GM18861 (cell line): ENCODE measurements around the gene ABCA7.

Experiments
- ATAC-seq: cut with Tn5 transposase; IDR thresholded peaks from one replicate; pipeline ENCODE4 v1.9.1; 2021; ENCODE audit not compliant: unreplicated experiment

Gene ABCA7

GRCh38 chr19:1084024-1084868, 44.3 kb downstream of the ABCA7 start:
- ATAC-seq = no peak

GRCh38 chr19:1085053-1085658, 45.2 kb downstream of the ABCA7 start:
- ATAC-seq = no peak

- no peak for ATAC-seq
These were observed 46.0 kb downstream of the ABCA7 start for GRCh38 chr19:1085676-1086442.

DNA sequence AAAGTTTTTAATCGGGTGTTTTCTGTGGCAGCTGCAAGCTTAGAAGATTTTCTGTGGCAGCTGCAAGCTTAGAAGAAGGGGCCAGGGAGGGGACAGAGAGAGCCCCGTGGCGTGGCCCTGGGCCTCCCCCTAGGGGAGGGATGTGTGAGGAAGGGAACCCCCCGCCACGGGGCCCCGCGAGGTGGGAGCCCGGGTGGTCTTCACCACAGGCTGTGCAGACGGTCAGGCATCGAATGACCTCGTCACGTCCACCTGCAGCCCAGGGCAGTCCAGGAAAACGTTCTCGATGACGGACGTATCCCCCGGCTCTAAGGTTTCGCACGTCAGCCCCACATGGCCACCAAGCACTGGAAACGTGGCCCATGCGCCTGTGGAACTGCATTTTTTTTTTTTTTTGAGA, 46.7 kb downstream of the ABCA7 start:
- ATAC-seq = no peak

DNA sequence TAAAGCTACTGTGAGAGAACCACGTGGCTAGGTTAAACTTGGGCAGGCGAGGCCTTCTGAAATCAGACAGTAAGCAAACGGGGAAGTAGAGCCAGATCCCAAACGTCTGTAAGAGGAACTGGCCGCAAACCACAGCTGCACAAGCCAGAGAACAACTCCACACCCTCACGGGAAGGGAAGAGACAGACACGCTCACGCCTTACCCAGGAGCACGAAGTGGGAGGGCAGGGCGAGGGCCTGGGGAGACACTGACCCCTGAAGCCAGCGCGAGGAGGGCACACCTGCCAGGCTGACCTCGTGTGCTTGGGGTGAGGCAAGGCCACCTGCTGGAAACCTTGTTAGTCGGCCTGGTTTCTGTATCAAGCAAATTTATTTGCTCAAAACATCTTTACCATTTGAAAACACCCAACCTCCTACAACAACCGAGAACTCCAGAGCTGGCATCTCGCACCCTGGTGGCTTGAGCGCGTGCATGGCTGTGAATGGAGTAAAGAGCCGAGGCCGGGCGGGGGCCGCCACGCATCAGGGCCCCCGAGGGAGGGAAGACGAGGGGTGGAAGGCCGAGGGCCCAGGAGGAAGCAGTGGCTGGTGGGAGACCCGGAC, 48.0 kb downstream of the ABCA7 start:
- no peak for ATAC-seq

DNA sequence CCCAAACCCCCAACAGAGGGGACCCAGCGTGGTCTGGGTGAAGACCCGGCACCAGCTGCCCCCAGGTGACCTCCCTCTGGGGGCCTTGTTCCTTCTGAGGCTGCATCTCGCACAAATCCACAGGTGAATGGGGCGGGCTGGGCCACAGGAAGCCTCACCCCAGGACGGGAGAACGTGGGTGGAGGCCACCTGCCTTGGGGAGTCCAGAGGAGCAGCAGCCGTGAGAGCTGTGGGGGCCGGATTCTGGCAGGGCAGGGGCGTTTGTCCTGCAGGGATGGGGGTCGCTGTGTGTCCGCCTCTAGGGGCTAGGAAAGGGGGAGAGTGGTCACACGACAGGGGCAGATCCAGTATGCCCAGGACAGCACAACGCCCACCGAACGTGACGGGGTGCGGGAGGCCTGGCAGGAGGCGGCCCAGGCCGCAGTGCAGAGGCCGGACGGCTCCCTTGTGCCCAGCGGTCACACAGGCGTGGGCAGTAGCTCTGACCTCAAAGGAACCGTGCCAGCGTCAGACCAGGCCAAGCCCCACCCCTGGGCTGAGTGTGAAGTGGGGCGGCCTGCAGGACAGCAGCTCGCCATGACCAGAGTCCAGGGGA, 48.6 kb downstream of the ABCA7 start:
- no peak for ATAC-seq

GRCh38 chr19:1089126-1089771, 49.3 kb downstream of the ABCA7 start:
- ATAC-seq = no peak

- no peak for ATAC-seq
These were observed 50.0 kb downstream of the ABCA7 start for GRCh38 chr19:1089891-1090290.

GRCh38 chr19:1090731-1091543, 51.0 kb downstream of the ABCA7 start:
- ATAC-seq = no peak

DNA sequence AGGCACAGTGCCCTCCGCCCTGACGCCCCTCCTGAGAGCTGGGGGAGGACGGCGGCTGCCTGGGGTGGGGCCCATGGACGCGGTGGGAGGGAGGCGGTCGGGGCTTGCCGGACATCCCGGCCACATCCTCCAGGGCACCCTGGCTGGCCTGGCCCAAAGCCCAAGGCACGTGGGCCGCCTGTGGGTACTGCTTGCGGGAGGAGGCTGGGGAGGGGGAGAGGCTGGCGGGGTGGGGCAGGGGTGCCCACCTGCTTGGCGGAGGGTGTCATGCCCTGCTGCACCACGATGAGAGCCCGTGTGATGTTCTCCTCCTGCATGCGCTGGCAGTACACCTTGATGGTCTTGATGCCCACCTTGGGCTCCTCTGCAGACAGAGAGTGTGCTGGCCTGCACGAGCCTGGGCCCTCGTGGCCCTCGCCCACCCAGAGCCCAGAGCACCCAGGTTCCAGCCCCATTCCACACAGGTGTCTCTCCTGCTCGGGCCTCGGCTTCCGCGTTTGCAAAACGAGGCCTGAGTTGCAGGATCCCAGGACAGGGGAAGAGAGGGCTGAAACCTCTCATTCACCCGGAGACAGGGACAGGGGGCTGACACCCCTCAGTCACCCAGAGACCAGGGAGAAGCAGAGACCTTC, 51.8 kb downstream of the ABCA7 start:
- ATAC-seq = no peak

GRCh38 chr19:1093330-1093729, 53.4 kb downstream of the ABCA7 start:
- ATAC-seq = no peak

GRCh38 chr19:1093811-1094553, 54.1 kb downstream of the ABCA7 start:
- no peak for ATAC-seq

DNA sequence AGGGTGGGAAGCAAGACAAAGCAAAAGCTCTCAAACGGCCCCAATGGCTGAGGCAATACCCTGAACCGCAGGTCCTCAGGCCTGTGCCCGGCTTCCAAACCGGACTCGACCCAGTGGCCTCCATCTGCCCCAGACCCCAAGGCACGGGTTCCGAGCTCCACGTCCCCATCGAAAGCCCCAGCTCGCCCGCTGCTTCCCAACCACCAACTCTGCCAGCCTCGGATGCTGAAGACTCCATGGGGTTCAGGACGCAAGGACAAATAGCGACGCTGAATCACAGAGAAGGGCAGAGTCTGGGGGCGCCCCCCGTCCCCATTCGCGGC, 54.7 kb downstream of the ABCA7 start:
- ATAC-seq = no peak

GRCh38 chr19:1094978-1095701, 55.2 kb downstream of the ABCA7 start, which contains the start of gene POLR2E:
TSS of gene POLR2E (minus strand) at chr19:1095375. CDS start at chr19:1095315, 60 bp downstream.
- ATAC-seq = peak; percentile 85

- no peak for ATAC-seq
These were observed 57.9 kb downstream of the ABCA7 start for GRCh38 chr19:1097810-1098176.

- ATAC-seq = no peak
These were observed 58.5 kb downstream of the ABCA7 start for GRCh38 chr19:1098177-1099051.

GRCh38 chr19:1101337-1101698, 61.4 kb downstream of the ABCA7 start:
- ATAC-seq = no peak
